Neural cell (in vitro differentiated cells): ENCODE results near the gene ATP5F1A.
"Not testable (repeated sequence)": the region's sequence is repeated elsewhere in the genome, so short reads cannot be mapped to it uniquely, and the experiment has no call there.

Experiments used
- EZH2 ChIP-seq: fragments of 200-600, 300-800 bp; shearing (Covaris generic), sonication (generic); IDR thresholded peaks from 2 replicates; pipeline ENCODE4 v1.6.1; 2014; ENCODE audit warnings: antibody characterized with exemption, low read length, borderline replicate concordance, mild to moderate bottlenecking; ENCODE audit not compliant: insufficient read depth, poor library complexity, severe bottlenecking
- POLR2AphosphoS5 ChIP-seq: IDR thresholded peaks from 2 replicates; pipeline ENCODE4 v1.6.1; 2012
- TF ChIP-seq, protein P1 (sequence below): fragments of 450-650 bp; IDR thresholded peaks from 2 replicates; pipeline ENCODE4 v1.5.1; 2014; ENCODE audit warnings: antibody characterized with exemption, mild to moderate bottlenecking, moderate library complexity; ENCODE audit not compliant: poor library complexity, severe bottlenecking

DNA sequence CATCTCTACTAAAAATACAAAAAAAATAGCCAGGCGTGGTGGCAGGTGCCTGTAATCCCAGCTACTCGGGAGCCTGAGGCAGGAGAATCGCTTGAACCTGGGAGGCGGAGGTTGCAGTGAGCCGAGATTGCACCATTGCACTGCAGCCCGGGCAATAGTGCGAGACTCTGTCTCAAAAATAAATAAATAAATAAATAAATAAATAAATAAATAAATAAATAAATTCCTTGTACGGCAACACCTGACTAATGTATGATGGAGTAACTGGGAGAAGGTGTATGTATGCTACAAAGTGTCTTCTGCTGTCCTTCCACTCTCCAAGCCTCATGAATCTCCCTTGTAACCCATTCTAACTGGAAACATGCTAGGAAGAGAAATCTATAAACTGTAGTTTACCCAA is 32.5 kb upstream of the ATP5F1A start:
- not testable (repeated sequence) for TF ChIP-seq POLR2AphosphoS5, EZH2
- TF ChIP-seq, protein P1, sequence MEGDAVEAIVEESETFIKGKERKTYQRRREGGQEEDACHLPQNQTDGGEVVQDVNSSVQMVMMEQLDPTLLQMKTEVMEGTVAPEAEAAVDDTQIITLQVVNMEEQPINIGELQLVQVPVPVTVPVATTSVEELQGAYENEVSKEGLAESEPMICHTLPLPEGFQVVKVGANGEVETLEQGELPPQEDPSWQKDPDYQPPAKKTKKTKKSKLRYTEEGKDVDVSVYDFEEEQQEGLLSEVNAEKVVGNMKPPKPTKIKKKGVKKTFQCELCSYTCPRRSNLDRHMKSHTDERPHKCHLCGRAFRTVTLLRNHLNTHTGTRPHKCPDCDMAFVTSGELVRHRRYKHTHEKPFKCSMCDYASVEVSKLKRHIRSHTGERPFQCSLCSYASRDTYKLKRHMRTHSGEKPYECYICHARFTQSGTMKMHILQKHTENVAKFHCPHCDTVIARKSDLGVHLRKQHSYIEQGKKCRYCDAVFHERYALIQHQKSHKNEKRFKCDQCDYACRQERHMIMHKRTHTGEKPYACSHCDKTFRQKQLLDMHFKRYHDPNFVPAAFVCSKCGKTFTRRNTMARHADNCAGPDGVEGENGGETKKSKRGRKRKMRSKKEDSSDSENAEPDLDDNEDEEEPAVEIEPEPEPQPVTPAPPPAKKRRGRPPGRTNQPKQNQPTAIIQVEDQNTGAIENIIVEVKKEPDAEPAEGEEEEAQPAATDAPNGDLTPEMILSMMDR: not testable (repeated sequence)
